Osteocyte (in vitro differentiated cells): ENCODE measurements around the gene INHBA. TPM values are rescaled to one million over a fixed set of nuclear protein-coding genes. Genes with fewer than 3 reads are reported as not detected.

ENCODE experiments used
- DNase-seq: peaks from one replicate; pipeline ENCODE4 v3.0.0; 2021; ENCODE audit warnings: mixed read lengths; ENCODE audit not compliant: unreplicated experiment; ENCODE audit errors: extremely low spot score
- H3K27ac Mint-ChIP-seq: one replicate; pipeline ENCODE4 v1.8.0; 2021; ENCODE audit warnings: mild to moderate bottlenecking, mixed read lengths; ENCODE audit not compliant: unreplicated experiment
- H3K27me3 Mint-ChIP-seq: one replicate; pipeline ENCODE4 v1.8.0; 2021; ENCODE audit warnings: mixed read lengths; ENCODE audit not compliant: unreplicated experiment
- H3K36me3 Mint-ChIP-seq: one replicate; pipeline ENCODE4 v1.8.0; 2021; ENCODE audit warnings: mixed read lengths; ENCODE audit not compliant: unreplicated experiment
- H3K4me1 Mint-ChIP-seq: one replicate; pipeline ENCODE4 v1.8.0; 2021; ENCODE audit warnings: mixed read lengths; ENCODE audit not compliant: unreplicated experiment
- H3K4me3 Mint-ChIP-seq: one replicate; pipeline ENCODE4 v1.8.0; 2021; ENCODE audit warnings: mild to moderate bottlenecking, moderate library complexity, mixed read lengths; ENCODE audit not compliant: unreplicated experiment
- H3K9me3 Mint-ChIP-seq: one replicate; pipeline ENCODE4 v1.8.0; 2021; ENCODE audit warnings: mixed read lengths; ENCODE audit not compliant: unreplicated experiment
- CTCF ChIP-seq: fragments of 200-600 bp; sonication (generic); IDR thresholded peaks from 2 replicates; pipeline ENCODE4 v1.5.0; 2021; ENCODE audit warnings: antibody characterized with exemption, mild to moderate bottlenecking, moderate library complexity
- total RNA-seq: library from RNA; stranded (reverse); gene quantifications from 2 replicates; pipeline ENCODE4 v1.2.1, GENCODE V29; 2021

Gene INHBA
- total RNA-seq, 1 donor from 2014 or later: 198 TPM

- Mint-ChIP-seq H3K36me3 (peaks cover 8% of the 10 kb centered on the region), H3K4me3 (no peak overlapping the region), H3K27me3 (no peaks in the 10 kb centered on the region), H3K9me3 (peaks cover 17% of the 10 kb centered on the region), H3K4me1 (no peaks in the 10 kb centered on the region), H3K27ac (no peak overlapping the region)
- DNase-seq: no peak
- no peak for TF ChIP-seq CTCF
Observed at GRCh38 chr7:41720046-41720445, 17.2 kb upstream of the INHBA start.

GRCh38 chr7:41716691-41717090 is 13.8 kb upstream of the INHBA start:
- DNase-seq: no peak
- no peaks in the 10 kb centered on the region for H3K4me1 Mint-ChIP-seq
- H3K27ac Mint-ChIP-seq: no peak overlapping the region
- H3K9me3 Mint-ChIP-seq: peaks cover 7% of the 10 kb centered on the region
- H3K36me3 Mint-ChIP-seq: peaks cover 1% of the 10 kb centered on the region
- no peaks in the 10 kb centered on the region for H3K27me3 Mint-ChIP-seq
- H3K4me3 Mint-ChIP-seq: no peak overlapping the region
- TF ChIP-seq CTCF: no peak

GRCh38 chr7:41715000-41715399 is 12.1 kb upstream of the INHBA start:
- no peaks in the 10 kb centered on the region for H3K36me3 Mint-ChIP-seq
- no peak for DNase-seq
- H3K27me3 Mint-ChIP-seq: no peaks in the 10 kb centered on the region
- TF ChIP-seq CTCF: no peak
- no peaks in the 10 kb centered on the region for H3K9me3 Mint-ChIP-seq
- no peak overlapping the region for H3K27ac Mint-ChIP-seq
- H3K4me3 Mint-ChIP-seq: no peak overlapping the region
- no peaks in the 10 kb centered on the region for H3K4me1 Mint-ChIP-seq

- Mint-ChIP-seq H3K4me3 (no peak overlapping the region), H3K4me1 (peaks cover 19% of the 10 kb centered on the region), H3K36me3 (no peaks in the 10 kb centered on the region), H3K27ac (no peak overlapping the region), H3K27me3 (no peaks in the 10 kb centered on the region), H3K9me3 (no peaks in the 10 kb centered on the region)
- no peak for DNase-seq
- TF ChIP-seq CTCF: peak; percentile 42
Observed at GRCh38 chr7:41711283-41712064, 8.6 kb upstream of the INHBA start.

- Mint-ChIP-seq H3K27ac (no peak overlapping the region), H3K27me3 (no peaks in the 10 kb centered on the region), H3K9me3 (no peaks in the 10 kb centered on the region), H3K4me3 (no peak overlapping the region), H3K36me3 (no peaks in the 10 kb centered on the region), H3K4me1 (peaks cover 25% of the 10 kb centered on the region)
- DNase-seq: no peak
- TF ChIP-seq CTCF: no peak
Observed at GRCh38 chr7:41710838-41711237, 7.9 kb upstream of the INHBA start.
